ENCODE data around the gene ALX4.

Gene ALX4

DNA sequence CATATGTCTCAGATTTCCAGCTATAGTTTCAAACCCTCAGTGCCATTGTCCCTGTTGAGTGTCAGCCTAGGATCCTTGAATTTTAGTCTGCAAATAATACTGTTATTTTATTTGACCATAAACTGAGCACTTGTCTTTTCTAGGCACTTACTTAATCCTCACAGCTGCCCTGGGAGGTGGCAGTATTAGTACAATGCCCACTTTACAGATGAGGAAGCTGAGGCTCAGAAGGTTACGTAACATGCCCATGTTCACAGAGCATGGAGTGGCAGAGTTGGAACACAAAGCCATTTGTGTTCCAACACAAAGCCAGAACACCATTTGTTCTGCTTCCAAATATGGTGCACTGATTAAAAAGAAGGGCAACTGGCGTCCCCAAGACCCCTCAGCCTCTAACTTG, 38.2 kb upstream of the ALX4 start:
- TF ChIP-seq ZNF423 (tag by site-specific recombination; IDR thresholded peaks at IDR 0.05) = no peak
- CTCF ChIA-PET = no interaction called here
- H3K36me3 ChIP-seq (ENCODE audit: control insufficient read depth in 2 of 2, insufficient read depth in 1 of 2, low read length in 2 of 2) = no peaks in the 10 kb centered on the region
- POLR2A ChIA-PET = no interaction called here
- no peak overlapping the region for H3K4me3 ChIP-seq (ENCODE audit: low read depth, low read length)
- H3K4me1 ChIP-seq (ENCODE audit: control insufficient read depth, insufficient read depth, low read length) = no peaks in the 10 kb centered on the region
- H3K9me3 ChIP-seq (ENCODE audit: control insufficient read depth, insufficient read depth, low read depth, low read length) = no peaks in the 10 kb centered on the region
- no peak overlapping the region for H3K27ac ChIP-seq (ENCODE audit: extremely low read depth, low read depth, low read length)

DNA sequence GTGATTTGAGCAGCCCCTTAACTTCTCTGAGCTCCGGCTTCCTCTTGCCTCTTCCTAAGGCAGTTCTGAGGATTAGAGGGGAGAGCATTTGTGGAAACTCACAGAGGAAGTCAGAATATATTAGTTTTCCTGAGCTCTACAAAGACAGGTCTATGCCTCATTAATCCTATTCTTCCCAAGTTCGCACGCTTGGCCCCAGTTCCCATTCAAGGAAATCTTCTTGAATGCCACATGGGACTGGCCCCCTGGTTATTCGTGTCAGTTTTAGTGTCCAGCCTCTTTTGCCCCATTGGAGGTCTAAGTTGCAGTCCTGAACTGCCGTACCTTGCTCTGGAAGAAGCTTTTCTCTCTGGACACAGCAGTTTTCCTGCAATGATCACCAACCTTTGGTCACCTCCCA, 37.6 kb upstream of the ALX4 start:
- H3K27ac ChIP-seq (ENCODE audit: extremely low read depth, low read depth, low read length) = no peak overlapping the region
- ChIA-PET POLR2A (no interaction called here), CTCF (interaction anchor here (0.7 kb wide), 1 partner anchor 32 kb away, joined by 4 read pairs; no protein-coding TSS in a partner anchor)
- H3K36me3 ChIP-seq (ENCODE audit: control insufficient read depth in 2 of 2, insufficient read depth in 1 of 2, low read length in 2 of 2) = no peaks in the 10 kb centered on the region
- TF ChIP-seq ZNF366 (tag by site-specific recombination; conservative IDR thresholded peaks at IDR 0.05) (no peak), HOXC10 (CRISPR knock-in tag; IDR thresholded peaks at IDR 0.05) (no peak), ZNF248 (tag by site-specific recombination; IDR thresholded peaks at IDR 0.05) (no peak), ZNF223 (tag by site-specific recombination; IDR thresholded peaks at IDR 0.05) (no peak), GLIS1 (tag by site-specific recombination; IDR thresholded peaks at IDR 0.05) (no peak), ZNF138 (tag by site-specific recombination; IDR thresholded peaks at IDR 0.05; ENCODE audit: borderline replicate concordance) (no peak), ZNF701 (tag by site-specific recombination; IDR thresholded peaks at IDR 0.05) (no peak), ZNF274 (IDR thresholded peaks at IDR 0.05; ENCODE audit: low read length) (no peak), ZNF274 (tag by site-specific recombination; IDR thresholded peaks at IDR 0.05; ENCODE audit: borderline replicate concordance) (no peak), ZFP41 (tag by site-specific recombination; IDR thresholded peaks at IDR 0.05; ENCODE audit: borderline replicate concordance) (no peak), ATF2 (tag by site-specific recombination; IDR thresholded peaks at IDR 0.05; ENCODE audit: low read depth) (no peak), ZNF48 (tag by site-specific recombination; IDR thresholded peaks at IDR 0.05) (no peak), ZNF670 (tag by site-specific recombination; IDR thresholded peaks at IDR 0.05; ENCODE audit: low read depth) (no peak)
- H3K4me1 ChIP-seq (ENCODE audit: control insufficient read depth, insufficient read depth, low read length) = no peaks in the 10 kb centered on the region
- no peak overlapping the region for H3K4me3 ChIP-seq (ENCODE audit: low read depth, low read length)
- no peaks in the 10 kb centered on the region for H3K9me3 ChIP-seq (ENCODE audit: control insufficient read depth, insufficient read depth, low read depth, low read length)

GRCh38 chr11:44346983-44347382, 37.0 kb upstream of the ALX4 start:
- CTCF ChIA-PET = interaction anchor here (0.7 kb wide), 1 partner anchor 31 kb away, joined by 4 read pairs; no protein-coding TSS in a partner anchor
- TF ChIP-seq, protein P1, sequence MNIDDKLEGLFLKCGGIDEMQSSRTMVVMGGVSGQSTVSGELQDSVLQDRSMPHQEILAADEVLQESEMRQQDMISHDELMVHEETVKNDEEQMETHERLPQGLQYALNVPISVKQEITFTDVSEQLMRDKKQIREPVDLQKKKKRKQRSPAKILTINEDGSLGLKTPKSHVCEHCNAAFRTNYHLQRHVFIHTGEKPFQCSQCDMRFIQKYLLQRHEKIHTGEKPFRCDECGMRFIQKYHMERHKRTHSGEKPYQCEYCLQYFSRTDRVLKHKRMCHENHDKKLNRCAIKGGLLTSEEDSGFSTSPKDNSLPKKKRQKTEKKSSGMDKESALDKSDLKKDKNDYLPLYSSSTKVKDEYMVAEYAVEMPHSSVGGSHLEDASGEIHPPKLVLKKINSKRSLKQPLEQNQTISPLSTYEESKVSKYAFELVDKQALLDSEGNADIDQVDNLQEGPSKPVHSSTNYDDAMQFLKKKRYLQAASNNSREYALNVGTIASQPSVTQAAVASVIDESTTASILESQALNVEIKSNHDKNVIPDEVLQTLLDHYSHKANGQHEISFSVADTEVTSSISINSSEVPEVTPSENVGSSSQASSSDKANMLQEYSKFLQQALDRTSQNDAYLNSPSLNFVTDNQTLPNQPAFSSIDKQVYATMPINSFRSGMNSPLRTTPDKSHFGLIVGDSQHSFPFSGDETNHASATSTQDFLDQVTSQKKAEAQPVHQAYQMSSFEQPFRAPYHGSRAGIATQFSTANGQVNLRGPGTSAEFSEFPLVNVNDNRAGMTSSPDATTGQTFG (tag by site-specific recombination; IDR thresholded peaks at IDR 0.05; ENCODE audit: borderline replicate concordance) = no peak
- TF ChIP-seq ZNF596 (tag by site-specific recombination; IDR thresholded peaks at IDR 0.05) = no peak
- no peak for TF ChIP-seq KLF17 (tag by site-specific recombination; IDR thresholded peaks at IDR 0.05)
- no peak for TF ChIP-seq ZNF610 (tag by site-specific recombination; IDR thresholded peaks at IDR 0.05; ENCODE audit: borderline replicate concordance)
- TF ChIP-seq ZNF37A (tag by site-specific recombination; IDR thresholded peaks at IDR 0.05) = no peak
- TF ChIP-seq ZNF830 (tag by site-specific recombination; IDR thresholded peaks at IDR 0.05; ENCODE audit: low read depth) = no peak
- TF ChIP-seq ZNF768 (tag by site-specific recombination; IDR thresholded peaks at IDR 0.05) = no peak
- TF ChIP-seq ZNF555 (tag by site-specific recombination; conservative IDR thresholded peaks at IDR 0.05) = no peak
- TF ChIP-seq ZNF521 (tag by site-specific recombination; IDR thresholded peaks at IDR 0.05) = no peak
- no peak for TF ChIP-seq ZNF2 (tag by site-specific recombination; IDR thresholded peaks at IDR 0.05)
- TF ChIP-seq ZNF510 (tag by site-specific recombination; IDR thresholded peaks at IDR 0.05; ENCODE audit: insufficient replicate concordance) = no peak
- no peak for TF ChIP-seq ZBTB44 (tag by site-specific recombination; IDR thresholded peaks at IDR 0.05)
- TF ChIP-seq ZNF654 (tag by site-specific recombination; IDR thresholded peaks at IDR 0.05; ENCODE audit: low read depth) = no peak
- no peak for TF ChIP-seq ZNF514 (tag by site-specific recombination; IDR thresholded peaks at IDR 0.05)

More at GRCh38 chr11:44346983-44347382, 37.0 kb upstream of the ALX4 start:
- Histone ChIP-seq H3K4me1 (ENCODE audit: control insufficient read depth, insufficient read depth, low read length) (no peaks in the 10 kb centered on the region), H3K27ac (ENCODE audit: extremely low read depth, low read depth, low read length) (no peak overlapping the region), H3K4me3 (ENCODE audit: low read depth, low read length) (no peak overlapping the region), H3K36me3 (ENCODE audit: control insufficient read depth in 2 of 2, insufficient read depth in 1 of 2, low read length in 2 of 2) (no peaks in the 10 kb centered on the region), H3K9me3 (ENCODE audit: control insufficient read depth, insufficient read depth, low read depth, low read length) (no peaks in the 10 kb centered on the region)
- POLR2A ChIA-PET = no interaction called here
